ENCODE data around the gene PASD1.

The PASD1 gene

DNA sequence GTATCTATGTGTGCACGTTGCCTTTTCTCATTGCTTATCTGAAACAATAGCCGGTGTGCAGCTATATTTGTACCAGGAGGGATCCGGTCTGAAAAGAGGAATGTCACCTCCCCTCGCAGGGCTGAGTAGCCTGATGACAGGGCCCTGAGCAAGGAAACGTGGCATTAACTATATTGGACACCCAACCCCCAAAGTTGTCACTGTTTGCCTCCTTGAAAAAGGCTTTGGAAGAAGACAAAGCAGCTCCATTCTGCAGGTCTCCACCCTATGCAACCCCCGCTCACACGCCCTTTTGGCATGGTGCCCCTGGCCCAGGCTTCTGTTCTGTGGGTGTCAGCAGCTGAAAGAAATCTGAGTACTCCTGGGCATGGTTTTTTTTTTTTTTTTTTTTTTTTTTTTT lies 140.0 kb downstream of the PASD1 start:
- Histone ChIP-seq H3K9me3 (ENCODE audit: control insufficient read depth, low read depth, low read length) (no peaks in the 10 kb centered on the region), H3K4me1 (ENCODE audit: control insufficient read depth, low read depth, low read length) (no peaks in the 10 kb centered on the region), H3K9ac (ENCODE audit: low read length) (no peak overlapping the region), H3K27ac (ENCODE audit: low read length) (no peak overlapping the region), H3K4me3 (ENCODE audit: low read length) (no peak overlapping the region), H3K27me3 (ENCODE audit: control insufficient read depth, insufficient read depth, low read length) (no peaks in the 10 kb centered on the region), H3K36me3 (ENCODE audit: control insufficient read depth, low read depth, low read length) (no peaks in the 10 kb centered on the region)

DNA sequence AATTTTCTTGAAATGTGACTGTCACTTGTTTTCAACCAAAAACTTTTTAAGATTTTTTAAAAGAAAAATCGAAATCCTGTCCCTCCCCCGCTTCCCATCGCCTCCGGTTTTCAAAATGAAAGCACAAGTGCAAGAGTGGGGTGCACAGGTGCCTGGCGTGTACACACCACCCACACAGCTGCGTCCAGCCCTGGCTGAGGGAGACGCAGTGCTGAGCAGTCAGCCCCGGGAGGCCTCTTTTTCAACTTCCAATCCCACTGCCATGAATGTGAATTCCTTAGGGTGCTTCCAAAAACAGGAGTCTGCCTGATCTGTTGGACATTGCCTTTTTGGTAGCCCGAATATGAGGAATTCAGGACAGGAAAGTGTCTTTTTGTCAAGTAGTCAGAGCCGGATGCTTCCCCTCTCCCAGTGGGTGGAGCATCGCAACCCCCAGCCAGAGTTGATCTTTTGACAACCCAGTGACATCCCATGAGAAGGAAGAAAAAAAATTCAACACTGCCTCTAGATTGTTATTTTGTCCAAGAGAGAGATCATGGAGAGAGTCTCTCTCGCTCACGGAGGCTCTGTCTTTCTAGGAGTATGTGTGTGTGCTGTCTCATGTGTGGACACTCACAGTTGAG lies 140.7 kb downstream of the PASD1 start:
- H3K4me1 ChIP-seq (ENCODE audit: control insufficient read depth, low read depth, low read length), result no peaks in the 10 kb centered on the region
- H3K4me3 ChIP-seq (ENCODE audit: low read length), result no peak overlapping the region
- H3K36me3 ChIP-seq (ENCODE audit: control insufficient read depth, low read depth, low read length), result no peaks in the 10 kb centered on the region
- H3K9ac ChIP-seq (ENCODE audit: low read length), result no peak overlapping the region
- no peak overlapping the region for H3K27ac ChIP-seq (ENCODE audit: low read length)
- no peaks in the 10 kb centered on the region for H3K27me3 ChIP-seq (ENCODE audit: control insufficient read depth, insufficient read depth, low read length)
- H3K9me3 ChIP-seq (ENCODE audit: control insufficient read depth, low read depth, low read length), result no peaks in the 10 kb centered on the region

DNA sequence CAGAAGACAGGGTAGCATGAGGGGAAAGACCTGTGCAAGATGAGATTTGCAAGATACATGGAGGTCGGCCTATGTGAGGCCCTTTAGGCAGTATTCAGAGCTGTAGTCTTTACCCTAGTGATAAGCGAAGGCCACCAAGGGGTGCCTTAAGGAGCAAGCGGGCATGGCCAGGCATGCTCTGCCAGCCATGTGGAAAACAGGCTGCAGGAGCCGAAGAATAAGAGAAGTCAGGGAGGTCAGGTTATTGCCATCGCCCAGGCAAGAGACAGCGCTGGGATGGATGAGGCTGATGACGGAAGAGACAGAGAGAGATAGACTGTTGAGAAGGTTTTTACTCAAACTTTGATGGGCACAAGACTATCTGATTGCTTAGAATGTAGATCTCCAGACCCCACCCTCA lies 145.3 kb downstream of the PASD1 start:
- no peaks in the 10 kb centered on the region for H3K4me1 ChIP-seq (ENCODE audit: control insufficient read depth, low read depth, low read length)
- no peak overlapping the region for H3K9ac ChIP-seq (ENCODE audit: low read length)
- H3K4me3 ChIP-seq (ENCODE audit: low read length), result no peak overlapping the region
- no peaks in the 10 kb centered on the region for H3K36me3 ChIP-seq (ENCODE audit: control insufficient read depth, low read depth, low read length)
- peaks cover 3% of the 10 kb centered on the region for H3K9me3 ChIP-seq (ENCODE audit: control insufficient read depth, low read depth, low read length)
- H3K27ac ChIP-seq (ENCODE audit: low read length), result no peak overlapping the region
- no peaks in the 10 kb centered on the region for H3K27me3 ChIP-seq (ENCODE audit: control insufficient read depth, insufficient read depth, low read length)

DNA sequence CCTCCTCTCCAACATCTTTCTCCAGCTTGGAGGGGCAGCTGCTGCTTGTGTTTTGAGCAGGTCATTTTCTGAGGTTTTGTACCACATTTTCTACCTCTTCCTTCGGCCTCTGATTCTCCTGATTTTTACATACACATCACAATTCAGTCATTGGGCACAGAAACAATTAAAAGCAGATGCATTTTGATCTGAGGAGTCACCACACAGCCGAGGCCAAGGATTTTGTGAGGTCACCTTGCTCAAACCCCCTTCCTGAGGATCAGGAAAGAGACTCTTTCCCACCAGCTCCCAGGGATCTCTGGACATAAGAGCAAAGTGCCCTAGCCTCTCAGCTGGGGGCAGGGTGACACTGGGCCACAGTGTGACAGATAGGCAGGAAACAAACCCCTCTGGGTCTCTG lies 147.0 kb downstream of the PASD1 start:
- Histone ChIP-seq H3K9ac (ENCODE audit: low read length) (no peak overlapping the region), H3K9me3 (ENCODE audit: control insufficient read depth, low read depth, low read length) (peaks cover 3% of the 10 kb centered on the region), H3K27me3 (ENCODE audit: control insufficient read depth, insufficient read depth, low read length) (no peaks in the 10 kb centered on the region), H3K27ac (ENCODE audit: low read length) (no peak overlapping the region), H3K4me3 (ENCODE audit: low read length) (no peak overlapping the region), H3K4me1 (ENCODE audit: control insufficient read depth, low read depth, low read length) (no peaks in the 10 kb centered on the region), H3K36me3 (ENCODE audit: control insufficient read depth, low read depth, low read length) (no peaks in the 10 kb centered on the region)

- Histone ChIP-seq H3K36me3 (ENCODE audit: control insufficient read depth, low read depth, low read length) (no peaks in the 10 kb centered on the region), H3K9ac (ENCODE audit: low read length) (no peak overlapping the region), H3K9me3 (ENCODE audit: control insufficient read depth, low read depth, low read length) (peaks cover 4% of the 10 kb centered on the region), H3K27me3 (ENCODE audit: control insufficient read depth, insufficient read depth, low read length) (no peaks in the 10 kb centered on the region), H3K4me1 (ENCODE audit: control insufficient read depth, low read depth, low read length) (no peaks in the 10 kb centered on the region), H3K27ac (ENCODE audit: low read length) (no peak overlapping the region), H3K4me3 (ENCODE audit: low read length) (no peak overlapping the region)
These were observed 147.7 kb downstream of the PASD1 start for GRCh38 chrX:151711154-151711553.

GRCh38 chrX:151711787-151712186 lies 148.3 kb downstream of the PASD1 start:
- Histone ChIP-seq H3K9me3 (ENCODE audit: control insufficient read depth, low read depth, low read length) (peaks cover 10% of the 10 kb centered on the region), H3K27ac (ENCODE audit: low read length) (no peak overlapping the region), H3K27me3 (ENCODE audit: control insufficient read depth, insufficient read depth, low read length) (no peaks in the 10 kb centered on the region)

GRCh38 chrX:151712253-151712652 lies 148.8 kb downstream of the PASD1 start:
- Histone ChIP-seq H3K9ac (ENCODE audit: low read length) (no peak overlapping the region), H3K27me3 (ENCODE audit: control insufficient read depth, insufficient read depth, low read length) (no peaks in the 10 kb centered on the region), H3K9me3 (ENCODE audit: control insufficient read depth, low read depth, low read length) (peaks cover 13% of the 10 kb centered on the region), H3K27ac (ENCODE audit: low read length) (no peak overlapping the region), H3K4me1 (ENCODE audit: control insufficient read depth, low read depth, low read length) (no peaks in the 10 kb centered on the region), H3K4me3 (ENCODE audit: low read length) (no peak overlapping the region), H3K36me3 (ENCODE audit: control insufficient read depth, low read depth, low read length) (no peaks in the 10 kb centered on the region)

More at GRCh38 chrX:151711787-151712186, 148.3 kb downstream of the PASD1 start:
- Histone ChIP-seq H3K9ac (ENCODE audit: low read length) (no peak overlapping the region), H3K4me3 (ENCODE audit: low read length) (no peak overlapping the region), H3K36me3 (ENCODE audit: control insufficient read depth, low read depth, low read length) (no peaks in the 10 kb centered on the region), H3K4me1 (ENCODE audit: control insufficient read depth, low read depth, low read length) (no peaks in the 10 kb centered on the region)

GRCh38 chrX:151713849-151714248 lies 150.4 kb downstream of the PASD1 start:
- H3K9me3 ChIP-seq (ENCODE audit: control insufficient read depth, low read depth, low read length), result peaks cover 13% of the 10 kb centered on the region

GRCh38 chrX:151714362-151714761 lies 150.9 kb downstream of the PASD1 start:
- Histone ChIP-seq H3K27me3 (ENCODE audit: control insufficient read depth, insufficient read depth, low read length) (no peaks in the 10 kb centered on the region), H3K4me3 (ENCODE audit: low read length) (no peak overlapping the region)

More at GRCh38 chrX:151713849-151714248, 150.4 kb downstream of the PASD1 start:
- H3K4me3 ChIP-seq (ENCODE audit: low read length), result no peak overlapping the region
- H3K27me3 ChIP-seq (ENCODE audit: control insufficient read depth, insufficient read depth, low read length), result no peaks in the 10 kb centered on the region
- H3K9ac ChIP-seq (ENCODE audit: low read length), result no peak overlapping the region
- no peaks in the 10 kb centered on the region for H3K36me3 ChIP-seq (ENCODE audit: control insufficient read depth, low read depth, low read length)
- no peak overlapping the region for H3K27ac ChIP-seq (ENCODE audit: low read length)
- no peaks in the 10 kb centered on the region for H3K4me1 ChIP-seq (ENCODE audit: control insufficient read depth, low read depth, low read length)

GRCh38 chrX:151715752-151716151 lies 152.3 kb downstream of the PASD1 start, which contains the start of gene FATE1:
FATE1 (plus strand) TSS chrX:151716035; CDS start chrX:151716120, 85 bp downstream.
- no peaks in the 10 kb centered on the region for H3K36me3 ChIP-seq (ENCODE audit: control insufficient read depth, low read depth, low read length)
- peaks cover 17% of the 10 kb centered on the region for H3K9me3 ChIP-seq (ENCODE audit: control insufficient read depth, low read depth, low read length)
- H3K27ac ChIP-seq (ENCODE audit: low read length), result no peak within 1 kb of the TSS
- H3K27me3 ChIP-seq (ENCODE audit: control insufficient read depth, insufficient read depth, low read length), result no peaks in the 10 kb centered on the region
- no peak within 1 kb of the TSS for H3K4me3 ChIP-seq (ENCODE audit: low read length)
- no peaks in the 10 kb centered on the region for H3K4me1 ChIP-seq (ENCODE audit: control insufficient read depth, low read depth, low read length)
- no peak within 1 kb of the TSS for H3K9ac ChIP-seq (ENCODE audit: low read length)

More at GRCh38 chrX:151714362-151714761, 150.9 kb downstream of the PASD1 start:
- H3K9me3 ChIP-seq (ENCODE audit: control insufficient read depth, low read depth, low read length), result peaks cover 13% of the 10 kb centered on the region
- H3K36me3 ChIP-seq (ENCODE audit: control insufficient read depth, low read depth, low read length), result no peaks in the 10 kb centered on the region
- H3K27ac ChIP-seq (ENCODE audit: low read length), result no peak overlapping the region
- H3K4me1 ChIP-seq (ENCODE audit: control insufficient read depth, low read depth, low read length), result no peaks in the 10 kb centered on the region
- no peak overlapping the region for H3K9ac ChIP-seq (ENCODE audit: low read length)

DNA sequence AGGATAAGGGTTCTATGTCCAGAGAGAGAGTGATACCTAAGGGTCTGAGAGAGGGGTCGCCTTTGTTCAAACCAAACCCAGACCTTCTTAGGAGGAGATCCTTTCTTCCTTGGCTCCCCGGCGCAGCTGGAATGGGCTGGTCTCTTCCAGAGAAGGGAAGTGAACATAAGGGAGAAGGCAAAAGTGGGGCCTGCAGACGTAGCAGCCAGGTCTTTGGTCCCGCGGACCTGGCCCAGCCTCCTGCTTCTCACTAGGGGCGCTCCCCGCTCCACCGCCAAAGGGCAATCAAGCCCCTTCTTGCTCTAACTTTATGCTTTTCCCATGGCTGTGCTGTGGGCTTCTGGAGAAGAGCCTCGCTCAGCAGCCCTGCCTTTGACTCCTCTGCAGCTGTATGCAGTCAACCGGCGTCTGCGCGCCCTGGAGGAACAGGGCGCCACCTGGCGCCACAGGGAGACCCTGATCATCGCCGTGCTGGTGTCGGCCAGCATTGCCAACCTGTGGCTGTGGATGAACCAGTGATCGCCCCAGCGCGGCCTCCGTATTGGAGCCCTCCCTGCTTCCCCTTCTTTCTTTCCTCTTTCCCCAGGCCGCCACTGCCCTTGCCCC lies 158.9 kb downstream of the PASD1 start:
- Histone ChIP-seq H3K9me3 (ENCODE audit: control insufficient read depth, low read depth, low read length) (peaks cover 8% of the 10 kb centered on the region), H3K9ac (ENCODE audit: low read length) (no peak overlapping the region), H3K36me3 (ENCODE audit: control insufficient read depth, low read depth, low read length) (no peaks in the 10 kb centered on the region), H3K4me3 (ENCODE audit: low read length) (no peak overlapping the region), H3K27me3 (ENCODE audit: control insufficient read depth, insufficient read depth, low read length) (no peaks in the 10 kb centered on the region), H3K27ac (ENCODE audit: low read length) (no peak overlapping the region), H3K4me1 (ENCODE audit: control insufficient read depth, low read depth, low read length) (no peaks in the 10 kb centered on the region)

Data from iPS-18a (cell line).